ENCODE data around the gene SH3BP4. TPM values are rescaled to one million over a fixed set of nuclear protein-coding genes. Genes with fewer than 3 reads are reported as not detected.

The SH3BP4 gene
- total and polyA plus RNA-seq, 2 of the 13 experiments (the other 11 are each of a cell fraction or from before 2014, with no cell fraction given) = 34.6 to 99.1 TPM

- TF ChIP-seq SMAD1 (CRISPR knock-in tag; IDR thresholded peaks at IDR 0.05; ENCODE audit: borderline replicate concordance, low read depth) (no peak), GLI4 (CRISPR knock-in tag; IDR thresholded peaks at IDR 0.05; ENCODE audit: borderline replicate concordance) (0 out of 2 replicates have a peak, but pooled peaks have one; percentile 36), ZNF326 (CRISPR knock-in tag; IDR thresholded peaks at IDR 0.05; ENCODE audit: borderline replicate concordance) (no peak), JUNB (CRISPR knock-in tag; IDR thresholded peaks at IDR 0.05; ENCODE audit: borderline replicate concordance) (no peak), RAD51 (IDR thresholded peaks at IDR 0.05; ENCODE audit: borderline replicate concordance) (no peak), ZNF251 (CRISPR knock-in tag; IDR thresholded peaks at IDR 0.05) (no peak), ZSCAN20 (CRISPR knock-in tag; IDR thresholded peaks at IDR 0.05; ENCODE audit: borderline replicate concordance) (no peak), BCL6 (CRISPR knock-in tag; IDR thresholded peaks at IDR 0.05) (peak; percentile 52), ZNF704 (CRISPR knock-in tag; IDR thresholded peaks at IDR 0.05; ENCODE audit: borderline replicate concordance) (no peak), GATAD2A (CRISPR knock-in tag; IDR thresholded peaks at IDR 0.05) (peak; percentile 81), THAP11 (CRISPR knock-in tag; IDR thresholded peaks at IDR 0.05) (0 out of 2 replicates have a peak, but pooled peaks have one; percentile 13), XBP1 (CRISPR knock-in tag; IDR thresholded peaks at IDR 0.05) (no peak), ZNF224 (CRISPR knock-in tag; IDR thresholded peaks at IDR 0.05) (0 out of 2 replicates have a peak, but pooled peaks have one; percentile 37), ZNF121 (CRISPR knock-in tag; IDR thresholded peaks at IDR 0.05) (no peak), TEAD2 (CRISPR knock-in tag; IDR thresholded peaks at IDR 0.05) (no peak), ZBTB39 (CRISPR knock-in tag; IDR thresholded peaks at IDR 0.05) (0 out of 2 replicates have a peak, but pooled peaks have one; percentile 25), FOSL2 (CRISPR knock-in tag; IDR thresholded peaks at IDR 0.05) (peak; percentile 71), NR2C2 (CRISPR knock-in tag; IDR thresholded peaks at IDR 0.05; ENCODE audit: borderline replicate concordance) (peak; percentile 35; the same call in 1 of the 2 replicates), NPAS2 (CRISPR knock-in tag; IDR thresholded peaks at IDR 0.05; ENCODE audit: borderline replicate concordance) (no peak), ZNF280B (CRISPR knock-in tag; IDR thresholded peaks at IDR 0.05; ENCODE audit: borderline replicate concordance) (no peak), ZNF136 (CRISPR knock-in tag; IDR thresholded peaks at IDR 0.05; ENCODE audit: low read depth) (no peak), ZNF354B (CRISPR knock-in tag; IDR thresholded peaks at IDR 0.05) (no peak), NR0B2 (CRISPR knock-in tag; IDR thresholded peaks at IDR 0.05) (no peak), FOXA3 (CRISPR knock-in tag; IDR thresholded peaks at IDR 0.05) (peak; percentile 63), CAMTA2 (CRISPR knock-in tag; IDR thresholded peaks at IDR 0.05; ENCODE audit: borderline replicate concordance) (no peak), FOXK2 (IDR thresholded peaks at IDR 0.05) (0 out of 2 replicates have a peak, but pooled peaks have one; percentile 16)
Observed at GRCh38 chr2:234998404-234999211, 46.8 kb downstream of the SH3BP4 start (continued).

Data from HepG2 (cell line).